ENCODE measurements around the gene SH3RF3.

The SH3RF3 gene

GRCh38 chr2:109124982-109125592 is 3.9 kb upstream of the SH3RF3 start:
- no peak for TF ChIP-seq JUND (IDR thresholded peaks at IDR 0.05; ENCODE audit: low read depth)
- DNase-seq (ENCODE audit: low read depth in 1 of 2, low spot score in 1 of 2): no peak
- in situ Hi-C loops (cut with HindIII; ENCODE audit: low pct_unique_long_range_greater_than_20kb, low sequenced_read_pairs): no loop called here

- in situ Hi-C loops (cut with HindIII; ENCODE audit: low pct_unique_long_range_greater_than_20kb, low sequenced_read_pairs): no loop called here
- peak in 1 of 2 experiments; percentile 16 for DNase-seq (ENCODE audit: low read depth in 1 of 2, low spot score in 1 of 2)
- TF ChIP-seq JUND (IDR thresholded peaks at IDR 0.05; ENCODE audit: low read depth): no peak
Observed at GRCh38 chr2:109125593-109126500, 3.2 kb upstream of the SH3RF3 start.

- no peak for TF ChIP-seq JUND (IDR thresholded peaks at IDR 0.05; ENCODE audit: low read depth)
- in situ Hi-C loops (cut with HindIII; ENCODE audit: low pct_unique_long_range_greater_than_20kb, low sequenced_read_pairs): no loop called here
- DNase-seq (ENCODE audit: low read depth in 1 of 2, low spot score in 1 of 2): no peak
Observed at GRCh38 chr2:109126501-109126860, 2.5 kb upstream of the SH3RF3 start.

- TF ChIP-seq JUND (IDR thresholded peaks at IDR 0.05; ENCODE audit: low read depth): no peak
- in situ Hi-C loops (cut with HindIII; ENCODE audit: low pct_unique_long_range_greater_than_20kb, low sequenced_read_pairs): no loop called here
- no peak for DNase-seq (ENCODE audit: low read depth in 1 of 2, low spot score in 1 of 2)
Observed at GRCh38 chr2:109127556-109127955, 1.4 kb upstream of the SH3RF3 start.

- DNase-seq (ENCODE audit: low read depth in 1 of 2, low spot score in 1 of 2): peak; percentile 32 to 69
- in situ Hi-C loops (cut with HindIII; ENCODE audit: low pct_unique_long_range_greater_than_20kb, low sequenced_read_pairs): no loop called here
- no peak for TF ChIP-seq JUND (IDR thresholded peaks at IDR 0.05; ENCODE audit: low read depth)
Observed at GRCh38 chr2:109128048-109128615, 873 bp upstream of the SH3RF3 start.

- in situ Hi-C loops (cut with HindIII; ENCODE audit: low pct_unique_long_range_greater_than_20kb, low sequenced_read_pairs): no loop called here
- DNase-seq (ENCODE audit: low read depth in 1 of 2, low spot score in 1 of 2): no peak
- TF ChIP-seq JUND (IDR thresholded peaks at IDR 0.05; ENCODE audit: low read depth): no peak
Observed at GRCh38 chr2:109129356-109129920, 433 bp downstream of the SH3RF3 start.

GRCh38 chr2:109129921-109130722 is 1.1 kb downstream of the SH3RF3 start:
- DNase-seq (ENCODE audit: low read depth in 1 of 2, low spot score in 1 of 2): no peak
- in situ Hi-C loops (cut with HindIII; ENCODE audit: low pct_unique_long_range_greater_than_20kb, low sequenced_read_pairs): no loop called here
- TF ChIP-seq JUND (IDR thresholded peaks at IDR 0.05; ENCODE audit: low read depth): no peak

GRCh38 chr2:109130723-109130995 is 1.7 kb downstream of the SH3RF3 start:
- DNase-seq (ENCODE audit: low read depth in 1 of 2, low spot score in 1 of 2): no peak
- TF ChIP-seq JUND (IDR thresholded peaks at IDR 0.05; ENCODE audit: low read depth): no peak
- in situ Hi-C loops (cut with HindIII; ENCODE audit: low pct_unique_long_range_greater_than_20kb, low sequenced_read_pairs): no loop called here

GRCh38 chr2:109131777-109132176 is 2.8 kb downstream of the SH3RF3 start:
- TF ChIP-seq JUND (IDR thresholded peaks at IDR 0.05; ENCODE audit: low read depth): no peak
- in situ Hi-C loops (cut with HindIII; ENCODE audit: low pct_unique_long_range_greater_than_20kb, low sequenced_read_pairs): no loop called here
- no peak for DNase-seq (ENCODE audit: low read depth in 1 of 2, low spot score in 1 of 2)

GRCh38 chr2:109132626-109133025 is 3.6 kb downstream of the SH3RF3 start:
- TF ChIP-seq JUND (IDR thresholded peaks at IDR 0.05; ENCODE audit: low read depth): no peak
- in situ Hi-C loops (cut with HindIII; ENCODE audit: low pct_unique_long_range_greater_than_20kb, low sequenced_read_pairs): no loop called here
- DNase-seq (ENCODE audit: low read depth in 1 of 2, low spot score in 1 of 2): no peak

- in situ Hi-C loops (cut with HindIII; ENCODE audit: low pct_unique_long_range_greater_than_20kb, low sequenced_read_pairs): no loop called here
- TF ChIP-seq JUND (IDR thresholded peaks at IDR 0.05; ENCODE audit: low read depth): no peak
Observed at GRCh38 chr2:109133746-109134145, 4.7 kb downstream of the SH3RF3 start.

GRCh38 chr2:109134741-109135358 is 5.8 kb downstream of the SH3RF3 start:
- no peak for DNase-seq (ENCODE audit: low read depth in 1 of 2, low spot score in 1 of 2)
- TF ChIP-seq JUND (IDR thresholded peaks at IDR 0.05; ENCODE audit: low read depth): no peak
- in situ Hi-C loops (cut with HindIII; ENCODE audit: low pct_unique_long_range_greater_than_20kb, low sequenced_read_pairs): no loop called here

More at GRCh38 chr2:109133746-109134145, 4.7 kb downstream of the SH3RF3 start:
- no peak for DNase-seq (ENCODE audit: low read depth in 1 of 2, low spot score in 1 of 2)
